ENCODE measurements around the gene ZNF174. TPM values are rescaled to one million over a fixed set of nuclear protein-coding genes. Genes with fewer than 3 reads are reported as not detected.

ZNF174 gene
- total and polyA plus RNA-seq, 2 of the 4 experiments (the other 2 are of a cell fraction) = 7.2 to 10.6 TPM

DNA sequence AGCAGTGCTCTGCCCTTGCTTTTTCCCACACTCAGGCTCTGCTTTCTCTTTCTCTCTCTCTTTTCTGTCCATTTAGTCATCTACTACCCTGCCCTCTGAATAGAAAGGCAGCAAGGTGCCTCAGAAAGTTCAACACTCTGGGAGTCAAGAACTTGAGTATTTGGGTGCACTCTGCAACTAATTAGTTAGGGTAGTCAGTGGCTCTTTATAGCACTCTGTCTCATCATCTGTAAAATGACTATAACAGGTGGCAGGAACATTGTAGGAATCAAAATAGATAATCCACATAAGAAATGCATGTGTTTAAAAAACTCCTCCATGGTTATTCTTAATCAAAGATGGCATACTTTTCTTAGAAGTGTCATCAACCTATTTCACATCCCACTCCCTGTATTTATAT lies 38.1 kb upstream of the ZNF174 start:
- H3K4me2 ChIP-seq (ENCODE audit: low read depth, low read length) = no peak overlapping the region
- H3K9ac ChIP-seq (ENCODE audit: low read depth, low read length) = no peak overlapping the region
- no peaks in the 10 kb centered on the region for H3K4me1 ChIP-seq (ENCODE audit: control insufficient read depth, insufficient read depth, low read length)
- dilution Hi-C loops (cut with HindIII; ENCODE audit: low sequenced_read_pairs, unreplicated experiment) = no loop called here
- no peak overlapping the region for H4K5ac ChIP-seq (ENCODE audit: low read depth, low read length)
- H2BK5ac ChIP-seq (ENCODE audit: low read depth, low read length, poor library complexity, severe bottlenecking) = no peak overlapping the region
- no peak overlapping the region for H4K91ac ChIP-seq (ENCODE audit: insufficient read depth, low read depth, low read length)
- no peak for ATAC-seq (ENCODE audit: low read depth)
- H3K9me1 ChIP-seq (ENCODE audit: insufficient read depth, low read length) = no peaks in the 10 kb centered on the region
- no peak overlapping the region for H3K56ac ChIP-seq (ENCODE audit: extremely low read depth, insufficient read depth, low read length)
- intact Hi-C loops (cut with micrococcal nuclease) = no loop called here
- no peak overlapping the region for H3K27ac ChIP-seq (ENCODE audit: insufficient read depth, low read length)
- no peaks in the 10 kb centered on the region for H4K20me1 ChIP-seq (ENCODE audit: insufficient read depth, low read length)
- POLR2A ChIA-PET (ENCODE audit: unreplicated experiment) = no interaction called here
- no peaks in the 10 kb centered on the region for H3K27me3 ChIP-seq (ENCODE audit: control insufficient read depth, insufficient read depth, low read length)
- H3K79me1 ChIP-seq (ENCODE audit: low read depth in 1 of 2, low read length in 2 of 2) = peaks cover 0 to 11% of the 10 kb centered on the region in 2 experiments; a peak in 2 of 4 replicates
- BruUV-seq (replicated peaks) = no TSS peak
- H3K36me3 ChIP-seq (ENCODE audit: control insufficient read depth, insufficient read depth, low read length) = no peaks in the 10 kb centered on the region
- CTCF ChIA-PET = no interaction called here
- H2BK15ac ChIP-seq (ENCODE audit: low read depth, low read length) = no peak overlapping the region
- in situ Hi-C loops (cut with MboI; ENCODE audit: low sequenced_read_pairs) = no loop called here
- H2BK120ac ChIP-seq (ENCODE audit: low read depth, low read length) = no peak overlapping the region
- no peak overlapping the region for H2AFZ ChIP-seq (replicated peaks; ENCODE audit: low read length, poor library complexity)
- H3K4ac ChIP-seq (ENCODE audit: low read depth, low read length) = no peak overlapping the region
- H2AK9ac ChIP-seq (replicated peaks; ENCODE audit: low read depth, low read length, poor library complexity) = no peak overlapping the region
- no peak overlapping the region for H3K23ac ChIP-seq (ENCODE audit: low read depth, low read length)
- no peak overlapping the region for H3K4me3 ChIP-seq (ENCODE audit: insufficient read depth, low read depth, low read length)
- H2AK5ac ChIP-seq (ENCODE audit: low read depth, low read length) = no peak overlapping the region
- no peak for DNase-seq
- TF ChIP-seq MAZ (IDR thresholded peaks at IDR 0.05; ENCODE audit: borderline replicate concordance, low read depth, low read length) (no peak), RFX5 (IDR thresholded peaks at IDR 0.05; ENCODE audit: low read depth, low read length) (no peak), SMC3 (IDR thresholded peaks at IDR 0.05; ENCODE audit: low read depth, low read length) (no peak), CHD1 (IDR thresholded peaks at IDR 0.05; ENCODE audit: low read depth, low read length) (no peak), RCOR1 (IDR thresholded peaks at IDR 0.05; ENCODE audit: insufficient replicate concordance, low read length) (no peak), BHLHE40 (IDR thresholded peaks at IDR 0.05; ENCODE audit: low read depth, low read length) (no peak), POLR2A (IDR thresholded peaks at IDR 0.05; ENCODE audit: low read depth, low read length) (no peak), FOS (IDR thresholded peaks at IDR 0.05; ENCODE audit: low read depth, low read length) (no peak), CEBPB (IDR thresholded peaks at IDR 0.05; ENCODE audit: low read depth, low read length) (no peak), NFE2L2 (IDR thresholded peaks at IDR 0.05; ENCODE audit: low read depth, low read length) (no peak), MXI1 (IDR thresholded peaks at IDR 0.05; ENCODE audit: borderline replicate concordance, low read depth, low read length) (no peak), MAFK (IDR thresholded peaks at IDR 0.05; ENCODE audit: low read depth, low read length) (no peak), RAD21 (IDR thresholded peaks at IDR 0.05; ENCODE audit: low read length) (no peak)
- TF ChIP-seq, protein P1, sequence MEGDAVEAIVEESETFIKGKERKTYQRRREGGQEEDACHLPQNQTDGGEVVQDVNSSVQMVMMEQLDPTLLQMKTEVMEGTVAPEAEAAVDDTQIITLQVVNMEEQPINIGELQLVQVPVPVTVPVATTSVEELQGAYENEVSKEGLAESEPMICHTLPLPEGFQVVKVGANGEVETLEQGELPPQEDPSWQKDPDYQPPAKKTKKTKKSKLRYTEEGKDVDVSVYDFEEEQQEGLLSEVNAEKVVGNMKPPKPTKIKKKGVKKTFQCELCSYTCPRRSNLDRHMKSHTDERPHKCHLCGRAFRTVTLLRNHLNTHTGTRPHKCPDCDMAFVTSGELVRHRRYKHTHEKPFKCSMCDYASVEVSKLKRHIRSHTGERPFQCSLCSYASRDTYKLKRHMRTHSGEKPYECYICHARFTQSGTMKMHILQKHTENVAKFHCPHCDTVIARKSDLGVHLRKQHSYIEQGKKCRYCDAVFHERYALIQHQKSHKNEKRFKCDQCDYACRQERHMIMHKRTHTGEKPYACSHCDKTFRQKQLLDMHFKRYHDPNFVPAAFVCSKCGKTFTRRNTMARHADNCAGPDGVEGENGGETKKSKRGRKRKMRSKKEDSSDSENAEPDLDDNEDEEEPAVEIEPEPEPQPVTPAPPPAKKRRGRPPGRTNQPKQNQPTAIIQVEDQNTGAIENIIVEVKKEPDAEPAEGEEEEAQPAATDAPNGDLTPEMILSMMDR (conservative IDR thresholded peaks at IDR 0.05; ENCODE audit: low read depth, low read length) = no peak
- TF ChIP-seq, protein P2, sequence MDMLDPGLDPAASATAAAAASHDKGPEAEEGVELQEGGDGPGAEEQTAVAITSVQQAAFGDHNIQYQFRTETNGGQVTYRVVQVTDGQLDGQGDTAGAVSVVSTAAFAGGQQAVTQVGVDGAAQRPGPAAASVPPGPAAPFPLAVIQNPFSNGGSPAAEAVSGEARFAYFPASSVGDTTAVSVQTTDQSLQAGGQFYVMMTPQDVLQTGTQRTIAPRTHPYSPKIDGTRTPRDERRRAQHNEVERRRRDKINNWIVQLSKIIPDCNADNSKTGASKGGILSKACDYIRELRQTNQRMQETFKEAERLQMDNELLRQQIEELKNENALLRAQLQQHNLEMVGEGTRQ (IDR thresholded peaks at IDR 0.05; ENCODE audit: low read depth, low read length) = no peak
- TF ChIP-seq, protein P3, sequence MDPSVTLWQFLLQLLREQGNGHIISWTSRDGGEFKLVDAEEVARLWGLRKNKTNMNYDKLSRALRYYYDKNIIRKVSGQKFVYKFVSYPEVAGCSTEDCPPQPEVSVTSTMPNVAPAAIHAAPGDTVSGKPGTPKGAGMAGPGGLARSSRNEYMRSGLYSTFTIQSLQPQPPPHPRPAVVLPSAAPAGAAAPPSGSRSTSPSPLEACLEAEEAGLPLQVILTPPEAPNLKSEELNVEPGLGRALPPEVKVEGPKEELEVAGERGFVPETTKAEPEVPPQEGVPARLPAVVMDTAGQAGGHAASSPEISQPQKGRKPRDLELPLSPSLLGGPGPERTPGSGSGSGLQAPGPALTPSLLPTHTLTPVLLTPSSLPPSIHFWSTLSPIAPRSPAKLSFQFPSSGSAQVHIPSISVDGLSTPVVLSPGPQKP (IDR thresholded peaks at IDR 0.05; ENCODE audit: borderline replicate concordance, low read depth, low read length) = no peak
- peaks cover 6% of the 10 kb centered on the region for H3K9me3 ChIP-seq (ENCODE audit: control insufficient read depth, insufficient read depth, low read length)
- H4K8ac ChIP-seq (ENCODE audit: low read depth in 2 of 2, low read length in 2 of 2) = no peak overlapping the region
- no peak overlapping the region for H2BK20ac ChIP-seq (ENCODE audit: low read depth, low read length)
- H3K14ac ChIP-seq (replicated peaks; ENCODE audit: low read depth, low read length) = no peak overlapping the region
- no peak overlapping the region for H3K18ac ChIP-seq (ENCODE audit: low read depth, low read length)

All from IMR-90 (cell line).